Measurements from ENCODE around the gene TOM1L2.

The TOM1L2 gene

GRCh38 chr17:17830740-17831207 lies 141.4 kb downstream of the TOM1L2 start:
- no peak for DNase-seq

DNA sequence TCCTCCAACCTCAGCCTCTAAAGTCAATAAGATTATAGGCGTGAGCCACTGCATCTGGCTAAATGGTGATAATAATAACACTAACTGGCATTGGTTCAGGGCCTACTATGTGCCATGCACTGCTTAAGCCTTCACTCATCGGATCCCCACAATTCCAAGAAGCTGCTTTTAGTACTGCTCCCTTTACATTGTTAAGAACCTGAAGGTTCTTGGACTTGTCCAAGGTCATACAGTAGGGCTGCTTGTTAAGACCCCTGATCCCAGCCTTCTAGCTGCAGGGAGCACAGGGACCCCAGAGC lies 142.0 kb downstream of the TOM1L2 start:
- no peak for DNase-seq

- no peak for DNase-seq
These were observed 144.2 kb downstream of the TOM1L2 start for GRCh38 chr17:17827826-17828621.

DNA sequence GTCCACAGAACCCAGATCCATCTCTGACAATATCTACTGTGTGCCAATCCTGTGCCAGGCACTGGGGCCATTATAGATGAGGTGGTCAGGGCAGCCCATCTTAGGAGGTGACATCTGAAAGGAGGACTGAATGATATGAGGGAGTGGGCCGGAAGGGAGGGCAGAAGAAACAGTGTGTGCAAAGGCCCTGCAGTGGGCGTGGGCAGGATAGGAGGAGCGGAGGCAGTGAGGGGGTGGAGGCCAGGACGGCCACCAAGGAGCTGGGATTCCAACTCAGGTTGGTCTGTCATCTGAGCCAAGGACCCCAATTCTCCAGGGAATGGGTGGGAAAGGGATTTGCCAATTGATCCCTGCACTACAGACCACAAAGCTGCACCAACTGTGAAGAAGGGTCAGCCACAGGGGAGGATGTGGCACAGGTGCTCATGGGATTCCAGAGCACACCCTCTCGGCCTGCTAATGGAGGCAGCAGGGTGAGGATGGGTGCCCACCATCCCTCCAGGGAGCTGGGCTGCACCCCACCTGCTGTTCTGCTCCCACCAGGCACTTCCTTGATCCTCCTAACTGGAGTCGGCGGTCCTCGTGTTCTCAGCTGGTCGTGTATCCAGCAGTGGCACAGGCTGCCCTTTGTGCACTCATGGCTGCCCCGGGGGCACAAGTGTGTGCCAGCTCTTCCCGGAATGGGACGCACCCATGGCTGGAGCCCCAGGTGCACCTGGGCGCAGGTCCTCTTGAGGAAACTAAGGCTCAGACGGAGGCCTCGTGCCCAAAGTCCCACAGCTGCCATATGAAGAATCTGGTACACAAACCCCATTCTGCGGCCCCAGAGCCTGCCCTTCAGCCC lies 145.0 kb downstream of the TOM1L2 start:
- no peak for DNase-seq

GRCh38 chr17:17826342-17826713 lies 145.9 kb downstream of the TOM1L2 start:
- no peak for DNase-seq

DNA sequence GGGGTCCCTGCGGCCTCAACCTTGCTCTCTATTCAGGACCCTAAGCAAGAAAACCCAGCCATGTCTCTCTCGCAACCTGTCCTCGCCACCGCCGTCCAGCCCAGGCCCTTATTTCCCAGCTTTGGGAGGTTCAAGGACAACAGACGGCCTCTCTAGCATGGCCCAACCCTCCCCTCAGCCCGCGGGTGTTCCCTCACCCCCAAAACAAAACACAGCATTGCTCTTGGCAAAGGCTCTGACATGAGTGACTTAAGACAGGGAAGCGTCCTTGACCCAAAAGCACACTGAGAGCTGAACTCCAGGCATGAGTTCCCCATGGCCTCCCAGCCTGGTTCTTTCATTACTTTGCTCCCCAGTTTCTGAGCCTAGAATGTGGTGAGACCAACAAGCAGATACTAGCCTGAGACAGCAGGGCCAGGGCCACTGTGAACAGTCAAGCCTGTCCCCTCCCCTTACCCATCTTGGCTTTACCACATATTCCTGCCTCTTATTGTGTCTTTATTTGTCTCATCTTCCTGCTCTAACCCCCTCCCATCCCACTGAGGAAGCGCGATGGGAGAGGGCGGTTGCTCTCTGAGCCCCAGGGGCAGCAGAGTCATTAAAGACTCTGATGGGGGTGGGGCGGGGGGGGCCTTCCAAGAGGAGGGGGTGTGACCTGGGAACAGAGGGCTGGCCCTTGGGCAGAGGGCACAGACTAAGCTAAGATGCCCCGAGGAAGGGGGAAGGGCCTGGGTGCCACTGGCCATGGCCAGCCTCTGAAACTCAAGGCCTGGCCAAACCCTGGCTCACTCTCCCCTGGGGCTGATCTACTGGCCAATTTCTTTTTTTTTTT lies 147.2 kb downstream of the TOM1L2 start:
- no peak for DNase-seq

DNA sequence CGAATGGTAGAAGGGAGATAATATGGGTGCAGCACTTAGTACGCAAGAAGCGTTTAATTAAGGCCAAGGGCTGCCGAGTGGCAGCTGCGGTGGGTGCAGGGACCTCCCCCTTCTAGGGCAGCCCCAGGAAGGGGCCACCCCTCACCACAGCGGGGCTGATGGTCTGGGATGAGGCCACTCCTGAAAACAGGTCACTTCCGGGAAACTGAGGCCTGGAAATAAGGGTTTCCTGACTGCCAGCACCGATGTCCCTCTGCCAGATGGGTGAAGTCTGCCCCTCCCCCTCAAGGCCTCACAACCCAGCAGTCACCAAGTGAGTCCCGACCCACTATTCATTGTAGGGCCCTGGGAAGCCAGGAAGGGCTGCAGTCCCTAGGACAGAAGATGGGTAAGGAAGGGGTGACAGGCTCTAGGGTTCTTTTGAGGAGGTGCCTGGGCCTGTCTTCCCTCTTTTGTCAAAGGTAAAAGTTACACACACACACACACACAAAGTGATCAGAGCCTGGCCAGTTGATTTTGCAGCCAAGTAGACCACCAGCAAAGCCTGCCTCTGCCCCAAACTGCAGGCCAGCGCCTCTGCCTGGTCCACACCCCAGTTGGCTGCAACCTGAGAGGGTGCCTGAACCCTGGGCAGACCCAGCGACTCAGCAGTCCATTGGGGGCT lies 147.9 kb downstream of the TOM1L2 start:
- DNase-seq = no peak

DNA sequence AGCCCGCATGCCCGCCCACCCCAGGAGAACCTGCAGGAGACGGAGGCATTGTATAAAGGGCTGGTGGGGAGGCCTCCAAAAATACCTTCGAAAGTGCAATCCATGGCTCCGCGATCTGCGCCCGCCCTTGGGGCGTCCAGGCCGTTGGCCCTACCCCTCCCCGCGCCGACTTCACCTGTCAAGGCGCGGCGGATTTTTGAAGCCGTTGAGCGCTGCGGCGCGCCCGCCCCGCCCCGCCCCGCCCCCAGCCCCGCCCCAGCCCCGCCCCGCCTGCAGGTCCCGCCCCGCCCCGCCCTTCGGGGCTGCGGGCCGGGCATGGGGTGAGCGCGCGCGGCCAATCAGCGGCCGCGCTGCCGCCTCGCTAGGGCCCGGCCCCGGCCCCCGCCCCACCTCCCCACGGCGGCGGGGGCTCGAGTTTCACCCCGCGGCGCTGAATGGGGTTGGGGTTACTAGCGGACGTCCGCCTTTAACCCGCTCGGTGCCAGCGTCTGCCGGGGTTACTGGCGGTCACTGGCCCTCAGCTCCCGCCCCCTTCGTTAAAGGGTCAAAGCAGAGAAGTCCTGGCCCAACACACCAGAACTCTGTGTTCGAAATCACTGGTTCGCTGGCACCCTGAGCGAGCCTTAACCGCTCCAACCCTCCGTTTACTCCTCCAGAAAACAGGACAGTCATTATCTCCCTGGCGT lies 148.6 kb downstream of the TOM1L2 start:
- peak; percentile 74 to 76 for DNase-seq

- DNase-seq = no peak
These were observed 149.6 kb downstream of the TOM1L2 start for GRCh38 chr17:17822616-17823015.

GRCh38 chr17:17822189-17822588 lies 150.0 kb downstream of the TOM1L2 start:
- no peak for DNase-seq

DNA sequence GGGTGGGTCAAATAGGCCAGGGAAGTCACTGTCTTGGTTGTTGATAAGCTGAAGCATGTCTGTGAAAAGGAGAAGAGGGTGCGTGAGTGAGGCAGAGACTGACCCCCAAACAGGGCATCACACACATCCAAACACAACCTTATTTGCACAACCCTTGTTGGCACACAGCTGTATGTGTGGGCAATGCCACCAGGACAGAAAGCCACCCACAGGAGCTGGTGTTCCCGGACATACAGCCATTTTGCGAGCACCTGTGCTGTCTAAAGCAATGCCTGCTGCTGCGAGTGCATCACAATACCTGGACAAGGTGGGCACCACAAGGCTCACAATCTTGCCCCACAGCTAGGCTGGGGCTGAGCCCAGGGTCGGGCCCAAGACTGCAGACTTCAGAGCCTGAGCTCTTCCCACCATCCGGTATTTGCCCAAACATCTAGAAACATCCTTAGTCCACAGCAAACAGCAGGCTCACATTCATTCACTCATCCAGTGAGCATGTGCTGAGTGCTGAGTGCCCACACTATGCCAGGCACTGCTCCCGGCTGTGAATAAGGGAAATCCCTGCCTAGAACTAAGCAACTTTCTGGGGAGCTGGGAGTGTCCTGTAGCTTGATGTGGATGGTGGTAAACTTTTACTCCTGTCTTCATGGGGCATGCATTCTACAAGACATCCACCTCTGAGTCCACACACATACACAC lies 151.6 kb downstream of the TOM1L2 start:
- peak in 1 of 2 donors; percentile 18 for DNase-seq

GRCh38 chr17:17820046-17820445 lies 152.2 kb downstream of the TOM1L2 start:
- DNase-seq = no peak

DNA sequence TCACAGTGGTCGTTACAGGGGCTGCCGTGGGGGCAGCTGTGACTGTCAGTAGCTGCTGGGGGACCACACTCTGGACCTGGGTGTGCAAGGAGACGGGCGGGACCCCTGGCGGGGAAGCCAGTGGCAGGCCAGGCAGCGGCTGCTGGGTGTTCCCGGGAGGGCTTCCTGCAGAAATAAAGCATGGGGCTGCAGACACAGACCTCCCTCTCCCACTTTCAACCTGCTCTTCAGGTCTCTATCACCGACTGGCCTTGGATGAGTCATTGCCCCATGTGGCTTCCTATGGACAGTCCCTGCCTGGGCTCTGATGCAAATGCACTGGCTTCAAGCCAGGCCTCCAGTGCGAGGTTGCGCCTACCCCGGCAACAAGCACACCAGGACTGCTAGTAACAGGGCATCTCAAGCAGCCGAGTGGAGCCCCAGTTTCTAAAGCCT lies 152.6 kb downstream of the TOM1L2 start:
- peak; percentile 87 to 88 for DNase-seq

- DNase-seq = no peak
These were observed 153.1 kb downstream of the TOM1L2 start for GRCh38 chr17:17819111-17819510.

DNA sequence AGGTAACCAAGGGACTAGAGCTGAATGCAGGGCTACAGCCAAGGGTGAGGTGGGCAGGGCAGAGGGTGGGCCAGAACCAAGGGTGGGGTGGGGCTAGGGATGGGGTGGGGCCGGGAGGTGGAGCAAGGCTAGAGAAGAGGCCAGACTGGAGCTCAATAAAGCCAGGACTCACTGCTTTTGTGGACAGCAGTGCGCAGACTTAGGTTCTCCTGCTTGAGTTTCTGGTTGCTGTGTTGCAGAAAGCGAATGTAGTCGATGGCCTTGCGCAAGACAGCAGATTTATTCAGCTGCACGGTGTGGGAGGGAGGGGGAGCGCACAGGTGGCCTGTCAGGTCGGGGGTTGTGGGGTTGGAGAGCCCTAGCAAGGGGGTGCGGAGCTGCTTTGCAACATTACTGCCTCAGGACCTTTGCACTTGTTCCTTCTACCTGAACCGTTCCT lies 154.1 kb downstream of the TOM1L2 start:
- no peak for DNase-seq

DNA sequence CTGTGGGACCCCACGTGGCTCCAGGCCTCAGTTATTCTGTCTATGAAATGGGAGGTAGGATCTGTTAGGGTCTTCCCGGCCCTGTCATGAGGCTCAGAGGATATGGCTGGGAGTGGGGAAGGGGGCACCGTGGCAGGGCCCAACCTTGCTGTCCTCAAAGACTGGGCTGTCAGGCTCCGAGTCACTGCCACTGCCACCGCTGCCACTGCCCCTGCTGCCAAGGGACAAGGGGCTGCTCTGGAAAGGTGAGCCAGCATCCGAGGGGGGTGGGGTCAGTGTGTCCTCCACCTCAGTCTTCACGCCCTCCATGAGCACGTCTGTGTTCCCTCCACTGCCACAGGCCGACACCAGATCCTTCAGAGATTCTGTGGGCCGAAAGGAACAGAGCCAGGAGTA lies 154.7 kb downstream of the TOM1L2 start:
- DNase-seq = no peak

DNA sequence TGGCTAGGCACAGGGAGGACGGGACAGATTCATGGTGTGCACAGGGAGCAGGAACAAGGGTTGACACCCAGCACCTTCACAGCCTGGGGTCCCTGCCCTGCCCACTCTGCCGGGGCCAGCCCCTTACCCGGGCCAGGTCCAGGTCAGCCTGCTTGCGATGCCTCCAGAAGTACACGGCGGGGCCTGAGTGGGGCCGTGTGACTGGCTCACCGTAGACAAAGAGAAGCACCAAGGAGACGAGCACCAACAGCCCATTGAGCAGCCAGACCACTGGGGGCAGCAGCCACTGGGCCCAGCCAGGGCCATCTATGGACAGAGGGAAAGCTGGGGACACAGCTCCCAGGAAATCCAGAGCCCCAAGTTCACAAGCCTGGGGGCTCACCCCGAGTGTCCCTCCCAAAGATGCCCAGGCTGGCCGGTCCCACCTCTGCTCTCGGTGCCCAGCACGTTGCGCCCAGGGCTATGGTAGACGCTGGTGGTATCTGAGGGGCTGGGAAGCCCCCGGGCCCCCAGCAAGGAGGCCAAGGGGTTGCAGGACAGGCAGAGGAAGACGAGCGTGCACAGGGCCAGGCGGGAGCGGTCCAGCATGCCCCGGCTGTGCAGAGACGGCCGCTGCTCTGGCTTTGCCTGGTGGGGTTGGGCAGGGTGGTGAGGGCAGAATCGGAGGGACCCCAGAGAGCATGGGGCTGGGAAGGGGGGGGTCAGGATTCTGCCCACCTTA lies 155.2 kb downstream of the TOM1L2 start:
- DNase-seq = no peak

- no peak for DNase-seq
These were observed 155.9 kb downstream of the TOM1L2 start for GRCh38 chr17:17816240-17816814.

GRCh38 chr17:17815436-17816200 lies 156.6 kb downstream of the TOM1L2 start:
- DNase-seq = no peak

DNA sequence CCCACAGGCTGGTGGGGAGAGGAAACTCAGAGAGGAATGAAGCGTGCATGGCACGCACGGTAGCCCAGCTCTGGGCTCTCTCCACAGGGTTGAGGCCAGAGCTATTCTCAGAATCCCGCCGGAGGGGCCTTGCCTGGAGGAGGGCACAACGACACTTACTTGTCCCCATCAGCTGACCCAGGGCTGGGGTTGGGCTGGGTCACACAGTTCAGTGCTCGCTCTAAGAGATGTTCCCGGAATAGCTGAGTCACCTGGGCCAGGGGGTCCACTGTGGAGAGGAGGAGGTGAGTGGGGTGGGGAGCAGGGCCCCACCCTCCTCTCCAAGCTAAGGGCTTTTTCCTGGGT lies 157.2 kb downstream of the TOM1L2 start:
- no peak for DNase-seq

Data from inflammatory macrophage treated with lipopolysaccharide for 1 hour (primary cell).